Prostate gland (tissue), 2 donors: Measurements from ENCODE around the gene PCDHGB2. TPM values are rescaled to one million over a fixed set of nuclear protein-coding genes. Genes with fewer than 3 reads are reported as not detected.
A peak's percentile ranks its signal among the peaks of the same experiment; 100 is the strongest.
"Not testable (repeated sequence)": the region's sequence is repeated elsewhere in the genome, so short reads cannot be mapped to it uniquely, and the experiment has no call there.

Experiments
- DNase-seq: peaks from one replicate; pipeline ENCODE4 v3.0.0-alpha.2; 2019; ENCODE audit warnings: low spot score
- H3K27ac ChIP-seq, 2 donors: fragments of 200-600 bp; sonication (generic); 2 replicates each; pipeline ENCODE4 v1.5.1; 2017 to 2019
- H3K27me3 ChIP-seq: fragments of 200-600 bp; sonication (generic); replicated peaks from 2 replicates; pipeline ENCODE4 v1.5.1; 2019; ENCODE audit not compliant: insufficient read depth
- H3K36me3 ChIP-seq, 2 donors: fragments of 200-600 bp; sonication (generic); 1 replicate in 1 of 2; 2 replicates in 1 of 2; pipeline versions ENCODE4 v1.5.1 to v1.8.1; 2017 to 2019
- H3K4me1 ChIP-seq: fragments of 200-600 bp; sonication (generic); replicated peaks from 2 replicates; pipeline ENCODE4 v1.5.1; 2019
- H3K4me3 ChIP-seq, 2 donors: fragments of 200-600 bp; sonication (generic); 2 replicates each; pipeline ENCODE4 v1.5.1; 2017 to 2019
- H3K9me3 ChIP-seq: fragments of 200-600 bp; sonication (generic); 2 replicates; pipeline ENCODE4 v1.5.1; 2017
- POLR2A ChIP-seq: fragments of 450-650 bp; IDR thresholded peaks from one replicate; pipeline ENCODE4 v1.6.1; 2016; ENCODE audit warnings: antibody characterized with exemption, mild to moderate bottlenecking
- POLR2AphosphoS5 ChIP-seq: sonication (generic); formaldehyde crosslinking; IDR thresholded peaks from one replicate; pipeline ENCODE4 v1.6.1; 2017; ENCODE audit warnings: antibody characterized with exemption
- WGBS: methylation state at CpG from one replicate; pipeline ENCODE4 v1.1.5; 2018; 5-methylcytosine and 5-hydroxymethylcytosine counted together
- intact Hi-C: fragments of 100-400 bp; cut with DNase I; formaldehyde crosslinking; loops from one replicate; pipeline ENCODE4 v1.14.2; 2022
- total RNA-seq, 2 donors: library from RNA; depleted of rRNA; stranded (reverse); fragments of >200 nt; gene quantifications; one replicate each; pipeline ENCODE4 v1.1.0, GENCODE V29; 2016
- TF ChIP-seq, protein P1 (sequence below), 4 experiments: fragments of 200-600 bp in 2 of 4; fragments of 450-650 bp in 2 of 4; sonication (generic) in 2 of 4; IDR thresholded peaks; 1 replicate in 3 of 4; 2 replicates in 1 of 4; pipeline ENCODE4 v1.5.1; 2016 to 2019; ENCODE audit warnings: antibody characterized with exemption in 4 of 4, mild to moderate bottlenecking in 2 of 4, moderate library complexity in 2 of 4

The PCDHGB2 gene
- total RNA-seq, 2 donors from 2014 or later = 5.3 to 10.5 TPM

DNA sequence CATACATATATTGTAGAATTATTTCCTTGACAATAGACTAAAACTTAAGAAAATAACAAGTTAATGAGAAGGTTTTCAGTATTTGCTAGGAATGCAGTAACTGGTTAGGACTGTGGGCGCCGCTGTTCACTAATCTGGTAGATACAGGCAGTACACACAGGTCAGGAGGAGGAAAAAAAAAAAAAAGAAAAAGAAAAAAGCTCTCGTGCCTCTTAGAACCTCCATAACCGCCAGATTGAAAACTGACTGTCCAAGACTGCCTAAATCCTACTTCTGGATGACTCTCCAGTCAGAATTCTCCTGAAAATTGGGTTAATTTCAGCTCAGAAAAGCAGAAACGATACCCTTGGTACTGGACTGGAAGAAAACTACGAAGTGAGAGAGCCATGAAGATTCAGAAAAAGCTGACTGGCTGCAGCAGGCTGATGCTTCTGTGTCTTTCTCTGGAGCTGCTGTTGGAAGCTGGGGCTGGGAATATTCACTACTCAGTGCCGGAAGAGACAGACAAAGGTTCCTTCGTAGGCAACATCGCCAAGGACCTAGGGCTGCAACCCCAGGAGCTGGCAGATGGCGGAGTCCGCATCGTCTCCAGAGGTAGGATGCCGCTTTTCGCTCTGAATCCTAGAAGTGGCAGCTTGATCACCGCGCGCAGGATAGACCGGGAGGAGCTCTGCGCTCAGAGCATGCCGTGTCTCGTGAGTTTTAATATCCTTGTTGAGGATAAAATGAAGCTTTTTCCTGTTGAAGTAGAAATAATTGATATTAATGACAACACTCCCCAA lies 29.3 kb upstream of the PCDHGB2 start, which contains the start of gene PCDHGA1:
TSS of gene PCDHGA1 (plus strand) at position 216 of the 782 bp plus-strand sequence.
- Histone ChIP-seq H3K9me3 (no peaks in the 10 kb centered on the region), H3K36me3 (no peaks in the 10 kb centered on the region), H3K27me3 (peaks cover 11% of the 10 kb centered on the region), H3K4me1 (no peaks in the 10 kb centered on the region), H3K27ac (no peak within 1 kb of the TSS), H3K4me3 (no peak within 1 kb of the TSS)
- 20% methylated on average over 21 of the region's 21 CpGs for WGBS
- intact Hi-C loops = no loop called here
- TF ChIP-seq, protein P1, sequence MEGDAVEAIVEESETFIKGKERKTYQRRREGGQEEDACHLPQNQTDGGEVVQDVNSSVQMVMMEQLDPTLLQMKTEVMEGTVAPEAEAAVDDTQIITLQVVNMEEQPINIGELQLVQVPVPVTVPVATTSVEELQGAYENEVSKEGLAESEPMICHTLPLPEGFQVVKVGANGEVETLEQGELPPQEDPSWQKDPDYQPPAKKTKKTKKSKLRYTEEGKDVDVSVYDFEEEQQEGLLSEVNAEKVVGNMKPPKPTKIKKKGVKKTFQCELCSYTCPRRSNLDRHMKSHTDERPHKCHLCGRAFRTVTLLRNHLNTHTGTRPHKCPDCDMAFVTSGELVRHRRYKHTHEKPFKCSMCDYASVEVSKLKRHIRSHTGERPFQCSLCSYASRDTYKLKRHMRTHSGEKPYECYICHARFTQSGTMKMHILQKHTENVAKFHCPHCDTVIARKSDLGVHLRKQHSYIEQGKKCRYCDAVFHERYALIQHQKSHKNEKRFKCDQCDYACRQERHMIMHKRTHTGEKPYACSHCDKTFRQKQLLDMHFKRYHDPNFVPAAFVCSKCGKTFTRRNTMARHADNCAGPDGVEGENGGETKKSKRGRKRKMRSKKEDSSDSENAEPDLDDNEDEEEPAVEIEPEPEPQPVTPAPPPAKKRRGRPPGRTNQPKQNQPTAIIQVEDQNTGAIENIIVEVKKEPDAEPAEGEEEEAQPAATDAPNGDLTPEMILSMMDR (IDR thresholded peaks at IDR 0.05) = no peak
- no peak for DNase-seq

DNA sequence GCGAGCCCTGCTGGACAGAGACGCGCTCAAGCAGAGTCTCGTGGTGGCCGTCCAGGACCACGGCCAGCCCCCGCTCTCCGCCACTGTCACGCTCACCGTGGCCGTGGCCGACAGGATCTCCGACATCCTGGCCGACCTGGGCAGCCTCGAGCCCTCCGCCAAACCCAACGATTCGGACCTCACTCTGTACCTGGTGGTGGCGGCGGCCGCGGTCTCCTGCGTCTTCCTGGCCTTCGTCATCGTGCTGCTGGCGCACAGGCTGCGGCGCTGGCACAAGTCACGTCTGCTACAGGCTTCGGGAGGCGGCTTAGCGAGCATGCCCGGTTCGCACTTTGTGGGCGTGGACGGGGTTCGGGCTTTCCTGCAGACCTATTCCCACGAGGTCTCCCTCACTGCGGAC lies 27.2 kb upstream of the PCDHGB2 start:
- H3K4me1 ChIP-seq, DNase-seq, intact Hi-C loops, H3K4me3 ChIP-seq, H3K36me3 ChIP-seq, H3K9me3 ChIP-seq, H3K27ac ChIP-seq: not testable (repeated sequence)
- H3K27me3 ChIP-seq = peaks cover 11% of the 10 kb centered on the region
- WGBS = 24% methylated on average over 32 of the region's 39 CpGs

DNA sequence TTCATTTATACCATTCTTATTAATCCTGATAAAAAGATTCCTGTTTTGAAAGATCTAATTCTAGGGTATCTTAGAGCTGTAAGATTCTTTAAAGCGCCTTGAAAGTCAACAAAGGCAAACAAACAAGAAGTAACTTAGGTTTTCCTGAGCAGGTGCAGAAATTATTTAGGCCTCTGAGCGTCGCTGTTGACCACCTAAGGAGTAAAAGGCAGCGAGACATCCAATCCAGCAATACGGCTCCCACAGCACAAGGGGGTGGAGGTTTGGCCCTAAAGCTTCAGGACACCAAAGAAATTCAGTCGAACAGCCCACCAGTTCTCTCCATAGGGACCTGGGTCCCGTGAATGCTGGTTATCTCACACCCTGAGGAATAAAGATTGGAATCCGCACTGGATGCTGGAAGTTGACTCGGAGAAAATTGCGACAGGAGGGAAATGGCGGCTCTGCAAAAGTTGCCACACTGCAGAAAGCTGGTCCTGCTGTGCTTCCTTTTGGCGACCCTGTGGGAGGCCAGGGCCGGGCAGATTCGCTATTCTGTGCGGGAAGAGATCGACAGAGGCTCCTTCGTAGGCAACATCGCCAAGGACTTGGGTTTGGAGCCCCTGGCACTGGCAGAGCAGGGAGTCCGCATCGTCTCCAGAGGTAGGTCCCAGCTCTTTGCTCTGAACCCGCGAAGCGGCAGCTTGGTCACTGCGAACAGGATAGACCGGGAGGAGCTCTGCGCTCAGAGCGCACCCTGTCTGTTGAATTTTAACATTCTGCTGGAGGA lies 21.1 kb upstream of the PCDHGB2 start, which contains the start of gene PCDHGA2:
TSS of gene PCDHGA2 (plus strand) at position 223 of the 769 bp plus-strand sequence.
- Histone ChIP-seq H3K27me3 (peaks cover 6% of the 10 kb centered on the region), H3K36me3 (no peaks in the 10 kb centered on the region), H3K27ac (no peak within 1 kb of the TSS), H3K4me1 (no peaks in the 10 kb centered on the region), H3K9me3 (no peaks in the 10 kb centered on the region), H3K4me3 (no peak within 1 kb of the TSS)
- DNase-seq = no peak
- intact Hi-C loops = no loop called here
- no peak for TF ChIP-seq POLR2A
- TF ChIP-seq, protein P1 (IDR thresholded peaks at IDR 0.05) = peak in 2 of 4 experiments; percentile 5 to 28
- WGBS = 10% methylated on average over 26 of the region's 27 CpGs

DNA sequence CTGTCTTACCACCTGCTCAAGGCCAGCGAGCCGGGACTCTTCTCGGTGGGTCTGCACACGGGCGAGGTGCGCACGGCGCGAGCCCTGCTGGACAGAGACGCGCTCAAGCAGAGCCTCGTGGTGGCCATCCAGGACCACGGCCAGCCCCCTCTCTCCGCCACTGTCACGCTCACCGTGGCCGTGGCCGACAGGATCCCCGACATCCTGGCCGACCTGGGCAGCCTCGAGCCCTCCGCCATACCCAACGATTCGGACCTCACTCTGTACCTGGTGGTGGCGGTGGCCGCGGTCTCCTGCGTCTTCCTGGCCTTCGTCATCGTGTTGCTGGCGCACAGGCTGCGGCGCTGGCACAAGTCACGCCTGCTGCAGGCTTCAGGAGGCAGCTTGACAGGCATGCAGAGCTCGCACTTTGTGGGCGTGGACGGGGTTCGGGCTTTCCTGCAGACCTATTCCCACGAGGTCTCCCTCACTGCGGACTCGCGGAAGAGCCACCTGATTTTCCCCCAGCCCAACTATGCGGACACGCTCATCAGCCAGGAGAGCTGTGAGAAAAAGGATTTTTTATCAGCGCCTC lies 18.9 kb upstream of the PCDHGB2 start:
- H3K27ac ChIP-seq, H3K36me3 ChIP-seq, H3K9me3 ChIP-seq, H3K4me1 ChIP-seq, H3K27me3 ChIP-seq, intact Hi-C loops, H3K4me3 ChIP-seq, DNase-seq: not testable (repeated sequence)
- WGBS = 48% methylated on average over 35 of the region's 45 CpGs

DNA sequence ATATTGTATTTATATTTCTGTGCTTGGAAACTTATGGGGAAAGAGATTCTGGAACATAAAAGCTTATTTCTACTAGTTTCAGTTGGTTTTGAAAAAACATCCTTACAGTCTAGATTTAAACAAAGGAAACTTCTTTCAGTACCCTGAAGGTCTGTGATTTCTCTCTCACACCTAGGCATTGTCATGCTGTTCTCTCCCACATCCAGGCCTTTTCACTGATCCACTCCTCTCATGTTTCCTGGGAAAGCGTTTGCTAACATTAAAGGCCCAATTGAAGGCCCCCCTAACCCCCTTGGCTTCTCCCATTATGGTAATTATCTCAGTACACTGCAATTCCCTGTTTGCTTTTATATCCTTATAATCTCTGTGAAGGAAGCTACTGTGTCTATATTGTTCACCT lies 17.0 kb upstream of the PCDHGB2 start:
- DNase-seq = no peak
- Histone ChIP-seq H3K36me3 (no peaks in the 10 kb centered on the region), H3K27me3 (no peaks in the 10 kb centered on the region), H3K9me3 (no peaks in the 10 kb centered on the region), H3K4me3 (no peak overlapping the region), H3K4me1 (no peaks in the 10 kb centered on the region), H3K27ac (no peak overlapping the region)
- intact Hi-C loops = no loop called here
- 5% methylated on average over 1 of the region's 1 CpG for WGBS
- TF ChIP-seq, protein P1 (IDR thresholded peaks at IDR 0.05) = no peak
- TF ChIP-seq POLR2A = no peak
- TF ChIP-seq POLR2AphosphoS5 = no peak
